Measurements from ENCODE around the gene DIS3L2. TPM values are rescaled to one million over a fixed set of nuclear protein-coding genes. Genes with fewer than 3 reads are reported as not detected.

The DIS3L2 gene
- total RNA-seq, 1 donor from 2014 or later, result 25.2 TPM

- no peak for TF ChIP-seq CTCF (IDR thresholded peaks at IDR 0.05; ENCODE audit: insufficient read depth, low read length, poor library complexity, severe bottlenecking)
- DNase-seq (ENCODE audit: low read depth), result no peak
- no peaks in the 10 kb centered on the region for H3K36me3 ChIP-seq (ENCODE audit: control insufficient read depth, insufficient read depth, low read length)
- no peaks in the 10 kb centered on the region for H3K27me3 ChIP-seq (ENCODE audit: control insufficient read depth, insufficient read depth, low read length)
- H3K4me3 ChIP-seq (ENCODE audit: low read depth, low read length), result no peak overlapping the region
Observed at GRCh38 chr2:231970461-231970860, 8.9 kb downstream of the DIS3L2 start.

- H3K4me3 ChIP-seq (ENCODE audit: low read depth, low read length), result no peak overlapping the region
- no peaks in the 10 kb centered on the region for H3K27me3 ChIP-seq (ENCODE audit: control insufficient read depth, insufficient read depth, low read length)
- no peaks in the 10 kb centered on the region for H3K36me3 ChIP-seq (ENCODE audit: control insufficient read depth, insufficient read depth, low read length)
- DNase-seq (ENCODE audit: low read depth), result no peak
- TF ChIP-seq CTCF (IDR thresholded peaks at IDR 0.05; ENCODE audit: insufficient read depth, low read length, poor library complexity, severe bottlenecking), result no peak
Observed at GRCh38 chr2:231975001-231975400, 13.5 kb downstream of the DIS3L2 start.

GRCh38 chr2:231977430-231977829 lies 15.9 kb downstream of the DIS3L2 start:
- no peak for TF ChIP-seq CTCF (IDR thresholded peaks at IDR 0.05; ENCODE audit: insufficient read depth, low read length, poor library complexity, severe bottlenecking)
- H3K36me3 ChIP-seq (ENCODE audit: control insufficient read depth, insufficient read depth, low read length), result no peaks in the 10 kb centered on the region
- H3K27me3 ChIP-seq (ENCODE audit: control insufficient read depth, insufficient read depth, low read length), result no peaks in the 10 kb centered on the region
- no peak for DNase-seq (ENCODE audit: low read depth)
- H3K4me3 ChIP-seq (ENCODE audit: low read depth, low read length), result no peak overlapping the region

GRCh38 chr2:231984992-231985391 lies 23.5 kb downstream of the DIS3L2 start:
- DNase-seq (ENCODE audit: low read depth), result no peak
- TF ChIP-seq CTCF (IDR thresholded peaks at IDR 0.05; ENCODE audit: insufficient read depth, low read length, poor library complexity, severe bottlenecking), result no peak

GRCh38 chr2:231985823-231986261 lies 24.3 kb downstream of the DIS3L2 start:
- no peak for TF ChIP-seq CTCF (IDR thresholded peaks at IDR 0.05; ENCODE audit: insufficient read depth, low read length, poor library complexity, severe bottlenecking)
- no peak for DNase-seq (ENCODE audit: low read depth)
- no peak overlapping the region for H3K4me3 ChIP-seq (ENCODE audit: low read depth, low read length)
- H3K27me3 ChIP-seq (ENCODE audit: control insufficient read depth, insufficient read depth, low read length), result no peaks in the 10 kb centered on the region
- no peaks in the 10 kb centered on the region for H3K36me3 ChIP-seq (ENCODE audit: control insufficient read depth, insufficient read depth, low read length)

More at GRCh38 chr2:231984992-231985391, 23.5 kb downstream of the DIS3L2 start:
- Histone ChIP-seq H3K4me3 (ENCODE audit: low read depth, low read length) (no peak overlapping the region), H3K27me3 (ENCODE audit: control insufficient read depth, insufficient read depth, low read length) (no peaks in the 10 kb centered on the region), H3K36me3 (ENCODE audit: control insufficient read depth, insufficient read depth, low read length) (no peaks in the 10 kb centered on the region)

- no peak overlapping the region for H3K4me3 ChIP-seq (ENCODE audit: low read depth, low read length)
- H3K27me3 ChIP-seq (ENCODE audit: control insufficient read depth, insufficient read depth, low read length), result no peaks in the 10 kb centered on the region
- no peaks in the 10 kb centered on the region for H3K36me3 ChIP-seq (ENCODE audit: control insufficient read depth, insufficient read depth, low read length)
- TF ChIP-seq CTCF (IDR thresholded peaks at IDR 0.05; ENCODE audit: insufficient read depth, low read length, poor library complexity, severe bottlenecking), result no peak
- DNase-seq (ENCODE audit: low read depth), result no peak
Observed at GRCh38 chr2:231987124-231987727, 25.7 kb downstream of the DIS3L2 start.

All from kidney epithelial cell (primary cell).